Panc1 (cell line): Measurements from ENCODE around the gene AFG3L2.

Experiments used
- POLR2AphosphoS5 ChIP-seq: IDR thresholded peaks from 2 replicates; pipeline ENCODE4 v1.6.1; 2012; ENCODE audit warnings: mild to moderate bottlenecking, low read depth, low read length, moderate library complexity
- SIN3A ChIP-seq: IDR thresholded peaks from 2 replicates; pipeline ENCODE4 v1.6.1; 2012; ENCODE audit warnings: low read depth, mild to moderate bottlenecking, low read length, moderate library complexity, borderline replicate concordance; ENCODE audit not compliant: insufficient read depth
- TCF7L2 ChIP-seq: IDR thresholded peaks from 2 replicates; pipeline ENCODE4 v1.6.1; 2011; ENCODE audit warnings: mild to moderate bottlenecking, low read depth, low read length, inconsistent platforms
- TF ChIP-seq, protein P1 (sequence below): fragments of 450-650 bp; IDR thresholded peaks from 2 replicates; pipeline ENCODE4 v1.5.1; 2017; ENCODE audit warnings: mild to moderate bottlenecking

DNA sequence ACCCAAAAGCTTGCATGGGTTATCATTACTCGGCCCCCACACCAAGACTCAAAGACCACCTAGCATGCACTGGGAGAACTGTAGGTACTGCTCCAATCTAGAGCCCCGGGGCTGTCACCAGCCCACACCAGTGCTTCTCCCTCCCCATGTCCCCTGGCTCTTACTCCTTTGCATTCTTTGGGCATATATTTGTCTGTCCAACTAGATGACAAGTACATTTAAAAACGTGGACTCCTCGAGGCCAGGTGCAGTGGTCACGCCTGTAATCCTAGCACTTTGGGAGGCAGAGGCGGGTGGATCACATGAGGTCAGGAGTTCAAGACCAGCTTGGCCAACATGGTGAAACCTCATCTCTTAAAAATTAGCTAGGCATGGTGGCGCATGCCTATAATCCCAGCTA is 7.8 kb downstream of the AFG3L2 start:
- TF ChIP-seq, protein P1, sequence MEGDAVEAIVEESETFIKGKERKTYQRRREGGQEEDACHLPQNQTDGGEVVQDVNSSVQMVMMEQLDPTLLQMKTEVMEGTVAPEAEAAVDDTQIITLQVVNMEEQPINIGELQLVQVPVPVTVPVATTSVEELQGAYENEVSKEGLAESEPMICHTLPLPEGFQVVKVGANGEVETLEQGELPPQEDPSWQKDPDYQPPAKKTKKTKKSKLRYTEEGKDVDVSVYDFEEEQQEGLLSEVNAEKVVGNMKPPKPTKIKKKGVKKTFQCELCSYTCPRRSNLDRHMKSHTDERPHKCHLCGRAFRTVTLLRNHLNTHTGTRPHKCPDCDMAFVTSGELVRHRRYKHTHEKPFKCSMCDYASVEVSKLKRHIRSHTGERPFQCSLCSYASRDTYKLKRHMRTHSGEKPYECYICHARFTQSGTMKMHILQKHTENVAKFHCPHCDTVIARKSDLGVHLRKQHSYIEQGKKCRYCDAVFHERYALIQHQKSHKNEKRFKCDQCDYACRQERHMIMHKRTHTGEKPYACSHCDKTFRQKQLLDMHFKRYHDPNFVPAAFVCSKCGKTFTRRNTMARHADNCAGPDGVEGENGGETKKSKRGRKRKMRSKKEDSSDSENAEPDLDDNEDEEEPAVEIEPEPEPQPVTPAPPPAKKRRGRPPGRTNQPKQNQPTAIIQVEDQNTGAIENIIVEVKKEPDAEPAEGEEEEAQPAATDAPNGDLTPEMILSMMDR, result no peak
- no peak for TF ChIP-seq TCF7L2
- no peak for TF ChIP-seq POLR2AphosphoS5
- no peak for TF ChIP-seq SIN3A
